HG03442 (cell line): ENCODE results near the gene LDLRAP1.

Experiments
- ATAC-seq: cut with Tn5 transposase; IDR thresholded peaks from one replicate; pipeline ENCODE4 v1.9.1; 2021; ENCODE audit warnings: mild to moderate bottlenecking, moderate library complexity; ENCODE audit not compliant: unreplicated experiment

Gene LDLRAP1

GRCh38 chr1:25541889-25542658, 1.3 kb upstream of the LDLRAP1 start:
- ATAC-seq: no peak

DNA sequence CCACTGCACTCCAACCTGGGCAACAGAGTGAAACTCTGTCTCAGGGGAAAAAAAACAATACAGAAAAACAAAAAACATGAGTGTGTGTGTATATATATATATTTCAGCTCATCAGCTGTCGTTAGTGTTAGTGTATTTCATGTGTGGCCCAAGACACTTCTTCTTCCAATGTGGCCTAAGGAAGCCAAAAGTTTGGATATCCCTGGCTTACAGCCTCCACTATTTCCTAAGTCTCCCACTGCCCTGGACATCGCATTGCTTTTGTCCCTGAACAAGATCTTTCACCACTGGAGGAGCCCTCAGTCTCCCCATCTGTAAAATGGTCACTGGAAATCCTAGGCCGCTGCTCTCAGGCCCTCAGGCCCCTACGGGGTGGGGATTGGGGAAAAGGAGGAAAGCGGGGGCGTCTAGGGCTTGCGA, 391 bp upstream of the LDLRAP1 start:
- ATAC-seq: no peak

GRCh38 chr1:25544243-25544764, 898 bp downstream of the LDLRAP1 start:
- no peak for ATAC-seq

GRCh38 chr1:25544819-25545218, 1.4 kb downstream of the LDLRAP1 start:
- no peak for ATAC-seq

GRCh38 chr1:25545767-25546166, 2.4 kb downstream of the LDLRAP1 start:
- ATAC-seq: no peak

GRCh38 chr1:25546193-25546592, 2.8 kb downstream of the LDLRAP1 start:
- ATAC-seq: no peak

- ATAC-seq: no peak
Measured at GRCh38 chr1:25548601-25549000, 5.2 kb downstream of the LDLRAP1 start.

DNA sequence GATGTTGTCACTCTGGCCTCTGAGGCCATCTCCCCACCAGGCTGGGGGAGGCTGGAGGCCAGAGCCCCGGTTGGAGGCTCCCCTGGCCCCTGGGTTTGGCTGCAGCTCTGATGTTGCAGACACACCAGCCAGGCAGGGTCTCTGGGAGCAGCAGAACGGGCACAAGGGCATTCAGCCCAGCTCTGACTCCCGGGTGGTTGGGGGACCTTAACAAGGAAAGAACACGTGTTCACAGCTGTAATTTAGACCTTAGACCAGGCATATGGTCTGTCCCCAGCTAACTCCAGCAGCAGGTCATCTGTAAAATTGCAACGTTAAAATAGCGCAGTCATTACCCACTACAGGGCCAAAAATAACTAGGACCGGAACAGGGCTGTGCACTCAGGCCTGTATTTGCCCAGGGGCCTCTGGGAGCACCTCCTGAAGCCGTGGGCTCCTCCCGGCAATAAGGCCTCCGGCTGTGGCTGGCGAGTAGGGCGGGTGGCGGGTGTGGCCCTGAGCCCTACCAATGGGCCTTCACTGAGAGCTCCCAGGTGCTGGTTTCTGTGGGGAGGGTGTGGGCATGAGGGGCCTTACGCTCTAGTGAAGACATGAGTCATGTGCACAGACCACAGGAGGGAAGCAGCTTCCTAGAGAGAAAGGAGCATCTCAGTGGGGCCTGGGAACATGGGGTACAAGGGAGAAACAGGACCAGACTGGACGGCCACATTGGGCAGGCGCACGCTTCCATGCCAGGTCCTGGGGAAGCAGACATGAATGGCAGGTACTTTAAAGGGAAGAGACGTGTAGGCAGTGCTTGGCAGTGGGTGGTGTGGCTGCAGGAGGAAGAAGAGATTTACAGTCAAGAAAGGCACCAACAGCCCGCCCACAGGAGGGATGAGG, 6.1 kb downstream of the LDLRAP1 start:
- peak; percentile 79 for ATAC-seq

DNA sequence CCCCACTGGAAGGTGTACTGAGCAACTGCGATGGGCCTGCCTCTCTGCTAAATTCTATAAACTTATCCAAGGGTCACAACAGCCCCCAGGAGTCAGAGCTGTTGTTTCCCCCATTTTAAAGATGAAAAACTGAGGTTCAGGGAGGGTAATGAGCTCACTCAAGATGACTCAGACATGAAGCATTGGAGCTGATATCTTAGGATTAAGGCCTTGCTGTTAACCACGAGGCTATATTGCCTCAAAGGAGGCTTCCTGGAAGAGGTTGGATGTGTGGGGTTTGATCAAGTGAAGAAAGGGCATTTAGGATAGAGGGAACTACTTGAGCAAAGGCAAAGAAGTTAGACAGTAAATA, 6.7 kb downstream of the LDLRAP1 start:
- ATAC-seq: peak; percentile 10

DNA sequence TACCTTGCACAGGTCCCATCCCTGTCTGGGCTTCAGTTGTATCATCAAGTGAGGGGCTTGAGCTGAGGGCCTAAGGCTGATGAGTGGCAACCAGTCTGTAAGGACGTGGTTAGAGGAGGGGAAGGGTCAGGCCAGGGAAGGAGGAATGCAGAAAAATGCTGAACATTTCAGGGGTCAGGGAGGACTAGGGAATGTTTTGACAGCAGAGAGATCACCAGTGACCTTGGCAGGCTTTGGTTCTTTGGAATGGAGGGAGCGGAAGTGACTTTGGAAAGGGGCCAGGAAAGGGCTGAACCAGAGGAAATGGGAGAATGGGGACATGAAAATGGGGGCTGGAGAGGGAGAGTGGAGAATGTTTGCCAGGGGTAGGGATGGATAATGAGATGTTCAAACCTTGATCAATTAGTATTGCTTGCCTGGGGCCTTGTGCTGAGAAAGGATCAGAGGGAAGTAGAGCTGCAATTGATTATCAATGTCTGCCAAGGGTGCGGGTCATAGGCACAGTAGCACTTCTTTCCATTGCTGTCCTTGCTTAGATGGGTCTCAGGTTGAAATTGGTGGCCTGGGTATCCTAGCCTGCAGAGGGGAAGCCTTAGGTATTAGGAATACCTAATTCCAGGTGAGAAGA, 7.4 kb downstream of the LDLRAP1 start:
- ATAC-seq: no peak

DNA sequence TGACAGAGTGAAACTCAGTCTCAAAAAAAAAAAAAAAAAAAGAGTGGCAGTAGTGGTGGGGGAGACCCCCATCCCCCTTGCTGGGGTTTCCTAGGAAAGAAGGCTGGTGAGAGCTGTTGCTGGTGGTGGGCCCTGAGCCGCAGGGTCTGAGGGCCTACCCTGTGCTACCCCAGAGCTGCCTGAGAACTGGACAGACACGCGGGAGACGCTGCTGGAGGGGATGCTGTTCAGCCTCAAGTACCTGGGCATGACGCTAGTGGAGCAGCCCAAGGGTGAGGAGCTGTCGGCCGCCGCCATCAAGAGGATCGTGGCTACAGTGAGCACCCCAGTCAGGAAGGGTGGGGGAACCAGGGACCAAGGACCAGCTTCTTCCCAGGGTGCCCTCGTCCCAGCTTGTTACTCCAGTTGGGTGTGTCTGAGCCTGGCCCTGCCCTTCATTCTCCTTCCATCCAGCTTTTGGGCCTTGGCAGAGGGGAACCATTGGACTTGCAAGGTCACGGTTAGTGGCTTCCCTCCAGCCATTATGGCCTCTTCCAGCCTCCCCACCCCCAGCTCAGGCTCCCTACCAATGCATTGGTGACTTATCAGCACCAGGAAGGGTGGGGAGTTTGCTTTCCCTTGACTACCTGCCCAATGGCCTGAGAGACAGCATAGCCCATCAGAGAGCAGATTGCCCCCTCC, 10.5 kb downstream of the LDLRAP1 start:
- ATAC-seq: no peak

DNA sequence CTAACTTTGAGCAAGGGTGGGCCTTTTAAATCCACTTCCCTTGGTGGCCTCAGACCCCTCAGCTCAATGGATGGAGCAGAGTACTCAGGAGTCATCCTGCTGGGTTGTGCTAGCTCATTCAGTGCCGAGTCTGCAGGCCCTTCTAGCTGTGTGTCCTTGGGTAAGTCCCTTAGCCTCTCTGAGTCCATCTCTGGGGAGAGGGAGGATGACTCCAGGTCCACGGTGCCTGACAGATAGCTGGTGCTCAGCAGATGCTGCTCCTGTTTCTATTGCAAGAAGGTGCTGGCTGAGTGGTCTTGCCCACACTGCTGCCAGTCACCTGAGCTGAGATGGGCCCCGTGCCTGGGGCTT, 11.0 kb downstream of the LDLRAP1 start:
- no peak for ATAC-seq

DNA sequence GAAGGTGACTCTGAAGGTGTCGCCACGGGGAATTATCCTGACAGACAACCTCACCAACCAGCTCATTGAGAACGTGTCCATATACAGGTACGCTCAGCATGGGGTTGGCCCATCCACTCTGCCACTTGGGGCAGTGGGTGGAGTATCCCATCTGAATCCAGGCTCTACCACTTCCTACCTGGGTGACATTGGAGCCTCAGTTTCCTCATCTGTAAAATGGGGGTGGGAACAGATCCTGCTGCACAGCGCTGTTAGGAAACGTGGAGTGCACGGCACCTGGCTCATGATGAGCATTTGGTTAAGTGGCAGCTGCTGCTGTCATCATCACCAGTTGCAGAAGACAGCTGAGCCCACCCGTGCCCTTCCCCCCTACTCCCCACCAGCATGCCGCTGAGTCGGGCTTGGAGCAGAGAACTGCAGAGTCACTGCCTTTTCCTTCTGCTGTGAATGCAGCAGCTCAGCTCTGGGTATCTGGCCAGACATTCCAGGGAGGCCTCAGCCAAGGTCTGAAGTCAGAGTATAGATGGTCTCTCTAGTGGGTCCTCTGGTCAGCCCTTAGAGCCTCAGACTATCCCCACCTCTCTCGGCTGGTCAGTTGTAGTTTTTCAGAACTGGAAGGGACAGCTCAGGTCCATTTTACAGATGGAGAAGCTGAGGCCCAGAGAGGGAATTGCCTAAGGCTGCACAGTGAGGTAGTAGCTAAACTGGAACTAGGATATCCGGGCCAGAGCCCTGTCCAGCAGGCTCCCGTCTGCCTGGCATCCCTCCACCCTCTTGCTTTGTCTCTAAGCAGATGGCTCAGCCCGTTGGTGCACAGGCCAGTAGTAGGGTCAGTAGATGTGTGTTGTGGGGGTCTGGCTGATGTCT, 11.7 kb downstream of the LDLRAP1 start:
- ATAC-seq: no peak

DNA sequence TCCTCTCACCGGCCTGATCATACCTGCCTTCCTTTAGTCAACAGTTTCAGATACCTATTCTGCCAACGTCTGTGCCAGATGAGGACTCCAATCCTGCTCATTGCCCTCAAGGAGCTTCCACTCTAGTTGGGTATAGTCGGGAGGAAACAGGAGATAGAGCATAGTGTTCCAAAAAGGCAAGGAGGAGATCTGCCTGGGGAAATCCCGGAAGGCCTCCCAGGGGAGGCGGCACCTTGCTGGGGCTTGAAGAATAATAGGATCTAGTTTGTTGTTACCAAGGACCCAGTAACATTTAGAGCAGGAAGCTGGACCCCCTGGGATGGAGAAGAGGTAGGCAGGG, 12.3 kb downstream of the LDLRAP1 start:
- no peak for ATAC-seq

DNA sequence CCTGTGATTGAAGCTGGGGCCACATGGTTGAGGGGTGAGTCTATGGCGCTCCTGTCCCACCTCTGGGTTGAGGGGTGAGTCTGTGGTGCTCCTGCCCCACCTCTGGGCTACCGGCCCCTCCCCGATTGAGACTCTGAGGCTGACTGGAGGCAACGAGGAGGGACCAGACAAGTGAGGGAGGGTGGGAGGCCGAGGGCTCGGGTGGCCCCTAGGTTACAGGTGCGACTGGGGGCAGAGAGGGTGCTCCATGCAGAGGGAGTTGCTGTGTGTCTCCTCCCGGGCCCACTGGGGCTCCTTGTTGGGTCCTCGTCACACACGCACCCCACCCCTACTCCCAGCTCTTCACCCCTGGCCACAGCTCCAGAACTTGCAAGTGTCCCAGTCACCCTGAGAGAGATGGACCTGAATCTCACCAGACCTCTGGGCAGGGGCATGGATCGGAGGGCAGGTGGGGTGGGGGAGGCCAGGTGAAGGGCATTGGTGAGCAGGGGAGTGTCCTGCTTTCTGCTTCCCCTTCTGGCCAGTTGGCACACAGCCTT, 12.8 kb downstream of the LDLRAP1 start:
- ATAC-seq: no peak

- ATAC-seq: no peak
Measured at GRCh38 chr1:25556791-25557476, 13.5 kb downstream of the LDLRAP1 start.

- ATAC-seq: no peak
Measured at GRCh38 chr1:25557543-25557942, 14.1 kb downstream of the LDLRAP1 start.

GRCh38 chr1:25559031-25559430, 15.6 kb downstream of the LDLRAP1 start:
- ATAC-seq: no peak

DNA sequence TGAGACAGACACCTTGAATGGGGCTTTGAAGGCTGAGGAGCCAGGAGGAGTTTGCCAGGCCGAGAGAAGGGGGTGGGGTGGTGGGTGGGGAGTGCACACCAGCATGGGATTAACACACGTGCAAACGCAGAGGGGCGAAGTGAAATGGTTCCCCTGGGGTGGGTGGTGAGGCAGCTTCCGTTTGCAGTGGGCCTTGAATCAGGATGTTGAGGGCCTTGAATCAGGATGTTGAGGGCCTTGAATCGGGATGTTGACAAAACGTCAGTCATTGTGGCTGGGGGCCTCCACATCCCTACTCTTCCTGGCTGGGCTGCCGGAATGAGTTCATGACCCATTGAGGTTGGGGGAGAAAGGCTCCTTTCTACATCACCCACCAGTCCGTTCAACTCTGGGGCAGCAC, 16.6 kb downstream of the LDLRAP1 start:
- ATAC-seq: no peak
